Measurements from ENCODE around the gene EXO1.

The EXO1 gene

GRCh38 chr1:241896670-241896962, 48.6 kb downstream of the EXO1 start:
- DNase-seq = no peak

- DNase-seq = no peak
Observed at GRCh38 chr1:241899210-241899609, 51.2 kb downstream of the EXO1 start.

GRCh38 chr1:241900381-241900780, 52.4 kb downstream of the EXO1 start:
- no peak for DNase-seq

- DNase-seq = no peak
Observed at GRCh38 chr1:241902391-241903065, 54.5 kb downstream of the EXO1 start.

- no peak for DNase-seq
Observed at GRCh38 chr1:241916196-241916595, 68.2 kb downstream of the EXO1 start.

GRCh38 chr1:241917487-241917886, 69.5 kb downstream of the EXO1 start:
- DNase-seq = no peak

GRCh38 chr1:241918879-241919278, 70.9 kb downstream of the EXO1 start:
- DNase-seq = no peak

GRCh38 chr1:241924080-241924808, 76.2 kb downstream of the EXO1 start:
- no peak for DNase-seq

- DNase-seq = no peak
Observed at GRCh38 chr1:241926141-241926540, 78.1 kb downstream of the EXO1 start.

GRCh38 chr1:241927321-241927720, 79.3 kb downstream of the EXO1 start:
- DNase-seq = no peak

GRCh38 chr1:241932845-241933244, 84.8 kb downstream of the EXO1 start:
- no peak for DNase-seq

GRCh38 chr1:241934201-241934848, 86.3 kb downstream of the EXO1 start:
- DNase-seq = no peak

GRCh38 chr1:241934866-241935265, 86.9 kb downstream of the EXO1 start:
- no peak for DNase-seq

Data from activated T-cell treated with anti-CD3 and anti-CD28 coated beads, Interleukin-2, amount 50 U/mL, for 48 hours (primary cell).